Fibroblast of peridontal ligament (primary cell): ENCODE results near the gene EVC2.

Experiments
- DNase-seq: peaks from one replicate; pipeline ENCODE4 v3.0.0-alpha.2; 2010; ENCODE audit errors: extremely low read depth

Gene EVC2

DNA sequence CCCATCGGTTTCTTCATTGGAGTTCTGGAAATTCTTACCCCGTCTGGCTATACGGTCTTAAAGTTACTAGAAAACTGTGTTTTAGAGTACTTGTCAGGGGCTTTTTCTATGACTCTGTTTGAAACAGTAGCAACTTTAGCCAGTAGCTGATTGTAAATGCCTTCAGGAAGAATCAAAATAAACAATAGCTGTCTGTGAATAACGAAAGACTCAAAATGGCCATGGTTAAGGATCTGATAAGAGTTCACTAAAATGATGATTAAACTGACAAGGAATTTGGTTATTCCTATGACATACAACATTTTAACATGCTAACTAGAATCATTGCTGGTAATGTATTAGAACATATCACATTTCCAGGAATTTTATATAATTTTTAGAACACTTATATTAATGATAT is 191.0 kb downstream of the EVC2 start:
- DNase-seq, result peak; percentile 9

GRCh38 chr4:5515646-5516045 is 192.7 kb downstream of the EVC2 start:
- no peak for DNase-seq
